Measurements from ENCODE around the gene MAP2K6.

DNA sequence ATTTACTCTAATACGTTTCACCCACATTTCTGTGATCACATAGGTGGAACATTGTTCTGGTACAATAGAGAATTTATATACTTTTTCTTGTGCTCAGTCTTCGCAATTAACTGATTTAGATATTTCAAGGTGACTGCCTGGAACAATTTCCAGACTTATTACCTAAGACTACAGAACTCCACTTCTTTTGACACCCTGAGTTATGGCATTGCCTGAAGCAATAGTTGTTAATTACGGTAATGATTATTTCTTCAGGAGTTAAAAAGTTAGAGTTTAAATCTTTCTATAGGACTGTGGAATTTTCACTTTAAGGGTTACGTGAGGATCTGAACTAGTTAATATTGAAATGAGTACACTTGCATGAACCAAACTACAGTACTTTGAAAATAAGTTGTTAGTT is 74.8 kb downstream of the MAP2K6 start:
- TF ChIP-seq, protein P1, sequence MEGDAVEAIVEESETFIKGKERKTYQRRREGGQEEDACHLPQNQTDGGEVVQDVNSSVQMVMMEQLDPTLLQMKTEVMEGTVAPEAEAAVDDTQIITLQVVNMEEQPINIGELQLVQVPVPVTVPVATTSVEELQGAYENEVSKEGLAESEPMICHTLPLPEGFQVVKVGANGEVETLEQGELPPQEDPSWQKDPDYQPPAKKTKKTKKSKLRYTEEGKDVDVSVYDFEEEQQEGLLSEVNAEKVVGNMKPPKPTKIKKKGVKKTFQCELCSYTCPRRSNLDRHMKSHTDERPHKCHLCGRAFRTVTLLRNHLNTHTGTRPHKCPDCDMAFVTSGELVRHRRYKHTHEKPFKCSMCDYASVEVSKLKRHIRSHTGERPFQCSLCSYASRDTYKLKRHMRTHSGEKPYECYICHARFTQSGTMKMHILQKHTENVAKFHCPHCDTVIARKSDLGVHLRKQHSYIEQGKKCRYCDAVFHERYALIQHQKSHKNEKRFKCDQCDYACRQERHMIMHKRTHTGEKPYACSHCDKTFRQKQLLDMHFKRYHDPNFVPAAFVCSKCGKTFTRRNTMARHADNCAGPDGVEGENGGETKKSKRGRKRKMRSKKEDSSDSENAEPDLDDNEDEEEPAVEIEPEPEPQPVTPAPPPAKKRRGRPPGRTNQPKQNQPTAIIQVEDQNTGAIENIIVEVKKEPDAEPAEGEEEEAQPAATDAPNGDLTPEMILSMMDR (conservative IDR thresholded peaks at IDR 0.05; ENCODE audit: low read length) = no peak
- TF ChIP-seq EZH2phosphoT487 (IDR thresholded peaks at IDR 0.05; ENCODE audit: borderline replicate concordance, low read depth, low read length) = no peak

Data from OCI-LY7 (cell line).